Measurements from ENCODE around the gene SORD. TPM values are rescaled to one million over a fixed set of nuclear protein-coding genes. Genes with fewer than 3 reads are reported as not detected.

SORD gene
- total and polyA plus RNA-seq, 9 of the 15 experiments (the other 6 are each of a cell fraction or from before 2014, with no cell fraction given): 5.9 to 79.2 (median 29.6) TPM

- peak; percentile 66; the same call in 1 of the 2 replicates for TF ChIP-seq PKNOX1 (IDR thresholded peaks at IDR 0.05)
- no peak for TF ChIP-seq PREB (CRISPR knock-in tag; IDR thresholded peaks at IDR 0.05)
- TF ChIP-seq AFF4 (CRISPR knock-in tag; IDR thresholded peaks at IDR 0.05): no peak
- no peak for TF ChIP-seq HNRNPK (IDR thresholded peaks at IDR 0.05; ENCODE audit: low read depth, low read length, poor library complexity, severe bottlenecking)
- TF ChIP-seq NR1H2 (CRISPR knock-in tag; IDR thresholded peaks at IDR 0.05): no peak
- TF ChIP-seq PHF20 (IDR thresholded peaks at IDR 0.05; ENCODE audit: partially characterized antibody): no peak
- no peak for TF ChIP-seq ZNF263 (CRISPR knock-in tag; IDR thresholded peaks at IDR 0.05; ENCODE audit: borderline replicate concordance)
- TF ChIP-seq ARID3A (IDR thresholded peaks at IDR 0.05; ENCODE audit: borderline replicate concordance, low read depth, low read length): peak; percentile 82; the same call in 1 of the 2 replicates
- no peak for TF ChIP-seq ZNF41 (CRISPR knock-in tag; conservative IDR thresholded peaks at IDR 0.05)
- 0 out of 2 replicates have a peak, but pooled peaks have one; percentile 3 for TF ChIP-seq GMEB1 (CRISPR knock-in tag; IDR thresholded peaks at IDR 0.05)
- no peak for TF ChIP-seq MAFF (IDR thresholded peaks at IDR 0.05; ENCODE audit: low read length)
- TF ChIP-seq NCOA4 (IDR thresholded peaks at IDR 0.05; ENCODE audit: partially characterized antibody): no peak
- peak; percentile 20; the same call in 1 of the 2 replicates for TF ChIP-seq ZSCAN29 (IDR thresholded peaks at IDR 0.05)
- no peak for TF ChIP-seq EZH2 (IDR thresholded peaks at IDR 0.05; ENCODE audit: borderline replicate concordance, low read depth, low read length)
- peak; percentile 80 for TF ChIP-seq LEF1 (IDR thresholded peaks at IDR 0.05)
- TF ChIP-seq FUS (optimal IDR thresholded peaks at IDR 0.05; ENCODE audit: low read depth, low read length): no peak
- peak; percentile 75; the same call in 1 of the 2 replicates for TF ChIP-seq HSF4 (CRISPR knock-in tag; IDR thresholded peaks at IDR 0.05; ENCODE audit: borderline replicate concordance)
- no peak for TF ChIP-seq EWSR1 (IDR thresholded peaks at IDR 0.05; ENCODE audit: borderline replicate concordance, low read depth, partially characterized antibody)
These were observed 26.0 kb downstream of the SORD start (continued) for GRCh38 chr15:45048794-45049631.

Data from K562 (cell line).